Mucosa of rectum (tissue), 2 donors: Measurements from ENCODE around the gene TMEM62.
A peak's percentile ranks its signal among the peaks of the same experiment; 100 is the strongest.

Experiments
- H3K27ac ChIP-seq, 2 donors: one replicate each; pipeline ENCODE4 v1.7.0; 2013; ENCODE audit warnings: inconsistent platforms in 2 of 2, low read depth in 2 of 2, low read length in 2 of 2
- H3K27me3 ChIP-seq, 2 donors: one replicate each; pipeline ENCODE4 v1.7.0; 2013; ENCODE audit warnings: low read length in 2 of 2; ENCODE audit not compliant: control insufficient read depth in 2 of 2, insufficient read depth in 2 of 2
- H3K36me3 ChIP-seq, 2 donors: one replicate each; pipeline ENCODE4 v1.7.0; 2013; ENCODE audit warnings: low read length in 2 of 2; ENCODE audit not compliant: control insufficient read depth in 2 of 2, insufficient read depth in 2 of 2
- H3K4me1 ChIP-seq, 2 donors: one replicate each; pipeline ENCODE4 v1.7.0; 2013; ENCODE audit warnings: low read length in 2 of 2, mild to moderate bottlenecking in 1 of 2; ENCODE audit not compliant: control insufficient read depth in 2 of 2, insufficient read depth in 2 of 2
- H3K4me3 ChIP-seq, 2 donors: one replicate each; pipeline ENCODE4 v1.7.0; 2013; ENCODE audit warnings: low read length in 2 of 2
- H3K9ac ChIP-seq, 2 donors: one replicate each; pipeline ENCODE4 v1.7.0; 2013; ENCODE audit warnings: low read length in 2 of 2, low read depth in 1 of 2, mild to moderate bottlenecking in 1 of 2
- H3K9me3 ChIP-seq, 2 donors: one replicate each; pipeline ENCODE4 v1.7.0; 2013; ENCODE audit warnings: low read length in 2 of 2; ENCODE audit not compliant: control insufficient read depth in 2 of 2
- donor health status: healthy.
- donor health status: Normal muscosa, but diverticular disease.

Gene TMEM62

DNA sequence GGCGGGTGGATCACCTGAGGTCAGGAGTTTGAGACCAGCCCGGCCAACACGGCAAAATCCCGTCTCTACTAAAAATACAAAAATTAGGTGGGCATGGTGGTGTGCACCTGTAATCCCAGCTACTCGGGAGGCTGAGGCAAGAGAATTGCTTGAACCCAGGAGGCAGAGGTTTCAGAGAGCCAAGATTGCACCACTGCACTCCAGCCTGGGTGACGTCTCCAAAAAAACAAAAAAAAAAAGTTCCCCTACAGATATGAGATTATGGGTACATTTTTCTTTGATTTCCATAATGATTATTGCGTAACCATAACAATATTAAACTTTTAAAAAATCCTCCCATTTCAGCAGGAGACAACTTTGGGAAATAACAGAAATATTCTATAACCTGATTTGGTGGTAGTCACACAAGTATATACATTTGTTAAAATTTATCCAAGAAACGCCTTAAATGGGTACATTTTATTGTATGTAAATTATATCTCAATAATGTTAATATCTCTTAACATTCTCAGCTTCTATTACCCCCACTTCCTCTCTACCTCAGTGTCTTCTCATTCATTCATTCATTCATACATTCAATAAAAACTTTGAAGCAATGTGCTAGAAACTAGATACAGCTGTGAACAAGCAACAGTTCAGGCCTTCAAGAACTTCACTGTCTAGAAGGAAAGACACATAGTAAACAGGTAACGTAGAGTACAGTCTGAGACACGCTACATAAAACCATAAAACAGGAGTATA lies 34.1 kb upstream of the TMEM62 start:
- peaks cover under 1% of the 10 kb centered on the region in 2 donors for H3K4me1 ChIP-seq
- no peaks in the 10 kb centered on the region for H3K27me3 ChIP-seq
- H3K4me3 ChIP-seq: no peak overlapping the region
- H3K9ac ChIP-seq: no peak overlapping the region
- H3K36me3 ChIP-seq: peaks cover 7 to 9% of the 10 kb centered on the region in 2 donors
- no peak overlapping the region for H3K27ac ChIP-seq
- no peaks in the 10 kb centered on the region for H3K9me3 ChIP-seq

GRCh38 chr15:43100971-43101370 lies 32.4 kb upstream of the TMEM62 start:
- no peak overlapping the region for H3K4me3 ChIP-seq
- H3K9ac ChIP-seq: no peak overlapping the region
- H3K27me3 ChIP-seq: no peaks in the 10 kb centered on the region
- no peak overlapping the region for H3K27ac ChIP-seq
- peaks cover 8 to 9% of the 10 kb centered on the region in 2 donors for H3K4me1 ChIP-seq
- H3K36me3 ChIP-seq: peaks cover 7 to 9% of the 10 kb centered on the region in 2 donors
- H3K9me3 ChIP-seq: no peaks in the 10 kb centered on the region

GRCh38 chr15:43102187-43102586 lies 31.2 kb upstream of the TMEM62 start:
- Histone ChIP-seq H3K9ac (no peak overlapping the region), H3K9me3 (no peaks in the 10 kb centered on the region), H3K27ac (no peak overlapping the region), H3K4me3 (no peak overlapping the region), H3K27me3 (no peaks in the 10 kb centered on the region), H3K36me3 (peaks cover 7 to 9% of the 10 kb centered on the region in 2 donors), H3K4me1 (peaks cover 9 to 14% of the 10 kb centered on the region in 2 donors)

DNA sequence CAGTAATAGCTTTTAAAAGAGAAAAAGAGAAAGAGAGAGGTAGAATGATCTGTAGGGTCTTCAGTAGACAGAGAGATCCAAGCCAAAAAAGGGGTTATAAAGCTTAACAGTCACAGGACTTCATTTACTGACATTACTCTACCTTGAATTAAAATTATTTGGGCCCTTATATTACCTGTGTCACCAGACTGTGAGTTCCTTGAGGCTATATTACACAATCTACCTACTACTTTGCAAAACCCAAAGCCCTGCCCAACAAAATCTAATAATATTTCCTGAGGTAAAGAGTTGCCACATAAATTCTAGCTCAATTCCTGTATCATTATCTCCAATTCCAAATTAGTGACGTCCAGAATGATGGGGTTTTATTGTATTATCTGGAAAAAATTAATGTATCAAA lies 29.5 kb upstream of the TMEM62 start:
- H3K9me3 ChIP-seq: no peaks in the 10 kb centered on the region
- peaks cover 9 to 14% of the 10 kb centered on the region in 2 donors for H3K4me1 ChIP-seq
- H3K27me3 ChIP-seq: no peaks in the 10 kb centered on the region
- H3K36me3 ChIP-seq: peaks cover 7 to 9% of the 10 kb centered on the region in 2 donors
- H3K9ac ChIP-seq: no peak overlapping the region
- no peak overlapping the region for H3K27ac ChIP-seq
- H3K4me3 ChIP-seq: no peak overlapping the region

DNA sequence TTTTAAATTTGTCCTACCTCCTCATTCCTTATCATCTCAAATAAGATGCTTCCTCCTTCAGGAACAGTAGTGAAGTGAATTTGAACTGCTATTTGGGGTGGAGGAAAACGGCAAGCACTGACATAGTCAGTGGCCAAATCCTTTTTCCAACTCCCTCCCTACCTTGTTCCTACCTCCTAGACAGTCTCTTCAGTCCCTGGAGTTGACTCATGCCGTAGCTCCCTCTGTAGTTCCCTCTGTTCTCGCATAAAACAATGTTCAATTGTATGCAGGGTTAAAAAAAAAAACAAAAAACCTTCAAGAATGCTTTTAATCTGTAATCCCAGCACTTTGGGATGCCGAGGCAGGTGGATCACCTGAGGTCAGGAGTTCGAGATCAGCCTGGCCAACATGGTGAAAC lies 29.0 kb upstream of the TMEM62 start:
- Histone ChIP-seq H3K9me3 (no peaks in the 10 kb centered on the region), H3K4me3 (no peak overlapping the region)

GRCh38 chr15:43105077-43105736 lies 28.2 kb upstream of the TMEM62 start:
- H3K9ac ChIP-seq: peak overlapping the region; percentile 89 to 92
- H3K4me1 ChIP-seq: peaks cover 9 to 14% of the 10 kb centered on the region in 2 donors
- peak overlapping the region; percentile 93 for H3K27ac ChIP-seq
- peak overlapping the region; percentile 98 to 99 for H3K4me3 ChIP-seq
- no peaks in the 10 kb centered on the region for H3K9me3 ChIP-seq
- H3K36me3 ChIP-seq: peaks cover 4 to 6% of the 10 kb centered on the region in 2 donors
- no peaks in the 10 kb centered on the region for H3K27me3 ChIP-seq

More for the DNA sequence above, 29.0 kb upstream of the TMEM62 start:
- Histone ChIP-seq H3K36me3 (peaks cover 7 to 9% of the 10 kb centered on the region in 2 donors), H3K4me1 (peaks cover 9 to 14% of the 10 kb centered on the region in 2 donors), H3K9ac (no peak overlapping the region), H3K27me3 (no peaks in the 10 kb centered on the region), H3K27ac (no peak overlapping the region)

- H3K9me3 ChIP-seq: no peaks in the 10 kb centered on the region
- H3K36me3 ChIP-seq: peaks cover under 1 to 4% of the 10 kb centered on the region in 2 donors
- H3K4me1 ChIP-seq: peaks cover 9 to 14% of the 10 kb centered on the region in 2 donors
Measured at GRCh38 chr15:43105778-43106485, 27.5 kb upstream of the TMEM62 start, which contains the start of gene UBR1. UBR1 (minus strand) TSS chr15:43106038; CDS start chr15:43106022, 16 bp downstream.

GRCh38 chr15:43106486-43106829 lies 26.9 kb upstream of the TMEM62 start:
- Histone ChIP-seq H3K27me3 (no peaks in the 10 kb centered on the region), H3K27ac (peak overlapping the region; percentile 93), H3K9ac (peak overlapping the region; percentile 89 to 92), H3K4me1 (peaks cover 9 to 14% of the 10 kb centered on the region in 2 donors), H3K9me3 (no peaks in the 10 kb centered on the region), H3K4me3 (peak overlapping the region; percentile 98 to 99), H3K36me3 (no peaks in the 10 kb centered on the region)

More at GRCh38 chr15:43105778-43106485, 27.5 kb upstream of the TMEM62 start, which contains the start of gene UBR1:
- peak within 1 kb of the TSS; percentile 93 for H3K27ac ChIP-seq
- peak within 1 kb of the TSS; percentile 89 to 92 for H3K9ac ChIP-seq
- H3K4me3 ChIP-seq: peak within 1 kb of the TSS; percentile 98 to 99
- no peaks in the 10 kb centered on the region for H3K27me3 ChIP-seq

- Histone ChIP-seq H3K9ac (no peak overlapping the region), H3K4me3 (no peak overlapping the region), H3K36me3 (no peaks in the 10 kb centered on the region), H3K9me3 (no peaks in the 10 kb centered on the region), H3K27me3 (no peaks in the 10 kb centered on the region), H3K4me1 (peaks cover 9 to 14% of the 10 kb centered on the region in 2 donors), H3K27ac (no peak overlapping the region)
Measured at GRCh38 chr15:43107751-43108150, 25.6 kb upstream of the TMEM62 start.

- H3K9me3 ChIP-seq: no peaks in the 10 kb centered on the region
- no peaks in the 10 kb centered on the region for H3K36me3 ChIP-seq
- no peak overlapping the region for H3K9ac ChIP-seq
- no peak overlapping the region for H3K27ac ChIP-seq
- peaks cover 0 to 3% of the 10 kb centered on the region in 2 donors for H3K4me1 ChIP-seq
- H3K27me3 ChIP-seq: no peaks in the 10 kb centered on the region
- H3K4me3 ChIP-seq: no peak overlapping the region
Measured at GRCh38 chr15:43111354-43111753, 22.0 kb upstream of the TMEM62 start.
